ENCODE measurements around the gene FBXL22.

GRCh38 chr15:63638839-63639238 lies 41.7 kb downstream of the FBXL22 start:
- no peak for TF ChIP-seq KAT7 (CRISPR knock-in tag; IDR thresholded peaks at IDR 0.05; ENCODE audit: borderline replicate concordance)
- no peak for TF ChIP-seq TCF7 (CRISPR knock-in tag; IDR thresholded peaks at IDR 0.05; ENCODE audit: low read depth)
- TF ChIP-seq NR3C1 (CRISPR knock-in tag; conservative IDR thresholded peaks at IDR 0.05; ENCODE audit: low read depth), result no peak
- TF ChIP-seq CTCF (IDR thresholded peaks at IDR 0.05), result no peak
- TF ChIP-seq CREB1 (CRISPR knock-in tag; IDR thresholded peaks at IDR 0.05), result no peak
- no peak for TF ChIP-seq USF2 (CRISPR knock-in tag; IDR thresholded peaks at IDR 0.05)
- TF ChIP-seq ZNF219 (CRISPR knock-in tag; IDR thresholded peaks at IDR 0.05; ENCODE audit: borderline replicate concordance), result no peak
- TF ChIP-seq FOXP1 (CRISPR knock-in tag; IDR thresholded peaks at IDR 0.05; ENCODE audit: borderline replicate concordance), result no peak
- no peak for TF ChIP-seq ESRRA (CRISPR knock-in tag; IDR thresholded peaks at IDR 0.05; ENCODE audit: borderline replicate concordance)
- no peak for TF ChIP-seq TEAD1 (CRISPR knock-in tag; IDR thresholded peaks at IDR 0.05)
- no peak for TF ChIP-seq ZNF263 (CRISPR knock-in tag; IDR thresholded peaks at IDR 0.05; ENCODE audit: low read depth)
- TF ChIP-seq E2F4 (CRISPR knock-in tag; IDR thresholded peaks at IDR 0.05; ENCODE audit: borderline replicate concordance, low read depth), result no peak
- no peak for TF ChIP-seq SP1 (CRISPR knock-in tag; conservative IDR thresholded peaks at IDR 0.05)

All from WTC11 (cell line).